IPS-18a (cell line): ENCODE results near the gene RREB1.
A peak's percentile ranks its signal among the peaks of the same experiment; 100 is the strongest.

Experiments
- H3K27ac ChIP-seq: one replicate; pipeline ENCODE4 v1.5.1; 2013; ENCODE audit warnings: low read length
- H3K27me3 ChIP-seq: one replicate; pipeline ENCODE4 v1.6.1; 2013; ENCODE audit warnings: mild to moderate bottlenecking, low read length; ENCODE audit not compliant: control insufficient read depth, insufficient read depth
- H3K36me3 ChIP-seq: one replicate; pipeline ENCODE4 v1.6.1; 2013; ENCODE audit warnings: low read depth, low read length; ENCODE audit not compliant: control insufficient read depth
- H3K4me1 ChIP-seq: one replicate; pipeline ENCODE4 v1.6.1; 2013; ENCODE audit warnings: low read depth, low read length; ENCODE audit not compliant: control insufficient read depth
- H3K4me3 ChIP-seq: one replicate; pipeline ENCODE4 v1.5.1; 2013; ENCODE audit warnings: low read length
- H3K9ac ChIP-seq: one replicate; pipeline ENCODE4 v1.6.1; 2013; ENCODE audit warnings: mild to moderate bottlenecking, low read length, moderate library complexity
- H3K9me3 ChIP-seq: one replicate; pipeline ENCODE4 v1.6.1; 2013; ENCODE audit warnings: low read depth, low read length; ENCODE audit not compliant: control insufficient read depth

The RREB1 gene

GRCh38 chr6:7075341-7076000, 32.3 kb upstream of the RREB1 start:
- Histone ChIP-seq H3K4me1 (no peaks in the 10 kb centered on the region), H3K4me3 (no peak overlapping the region), H3K9ac (no peak overlapping the region), H3K9me3 (no peaks in the 10 kb centered on the region), H3K27me3 (no peaks in the 10 kb centered on the region), H3K36me3 (no peaks in the 10 kb centered on the region), H3K27ac (no peak overlapping the region)

GRCh38 chr6:7077856-7078255, 29.9 kb upstream of the RREB1 start:
- H3K9ac ChIP-seq: no peak overlapping the region
- H3K4me1 ChIP-seq: no peaks in the 10 kb centered on the region
- no peak overlapping the region for H3K4me3 ChIP-seq
- H3K9me3 ChIP-seq: no peaks in the 10 kb centered on the region
- no peaks in the 10 kb centered on the region for H3K27me3 ChIP-seq
- H3K36me3 ChIP-seq: no peaks in the 10 kb centered on the region
- H3K27ac ChIP-seq: no peak overlapping the region

- H3K27ac ChIP-seq: no peak overlapping the region
- H3K4me1 ChIP-seq: no peaks in the 10 kb centered on the region
Measured at GRCh38 chr6:7078856-7079255, 28.9 kb upstream of the RREB1 start.

GRCh38 chr6:7080311-7080710, 27.4 kb upstream of the RREB1 start:
- H3K27ac ChIP-seq: no peak overlapping the region
- no peak overlapping the region for H3K9ac ChIP-seq
- H3K9me3 ChIP-seq: no peaks in the 10 kb centered on the region
- H3K4me1 ChIP-seq: no peaks in the 10 kb centered on the region
- no peaks in the 10 kb centered on the region for H3K36me3 ChIP-seq
- H3K4me3 ChIP-seq: no peak overlapping the region
- no peaks in the 10 kb centered on the region for H3K27me3 ChIP-seq

More at GRCh38 chr6:7078856-7079255, 28.9 kb upstream of the RREB1 start:
- Histone ChIP-seq H3K9ac (no peak overlapping the region), H3K27me3 (no peaks in the 10 kb centered on the region), H3K36me3 (no peaks in the 10 kb centered on the region), H3K9me3 (no peaks in the 10 kb centered on the region), H3K4me3 (no peak overlapping the region)

- Histone ChIP-seq H3K27ac (no peak overlapping the region), H3K9ac (no peak overlapping the region), H3K4me3 (no peak overlapping the region), H3K4me1 (peaks cover 21% of the 10 kb centered on the region), H3K27me3 (peaks cover 27% of the 10 kb centered on the region), H3K9me3 (no peaks in the 10 kb centered on the region), H3K36me3 (no peaks in the 10 kb centered on the region)
Measured at GRCh38 chr6:7085911-7086310, 21.9 kb upstream of the RREB1 start.

GRCh38 chr6:7086488-7086887, 21.3 kb upstream of the RREB1 start:
- no peaks in the 10 kb centered on the region for H3K9me3 ChIP-seq
- H3K9ac ChIP-seq: no peak overlapping the region
- H3K4me1 ChIP-seq: peaks cover 21% of the 10 kb centered on the region
- H3K27ac ChIP-seq: no peak overlapping the region
- H3K27me3 ChIP-seq: peaks cover 27% of the 10 kb centered on the region
- H3K4me3 ChIP-seq: peak overlapping the region; percentile 21
- no peaks in the 10 kb centered on the region for H3K36me3 ChIP-seq

- Histone ChIP-seq H3K4me1 (peaks cover 21% of the 10 kb centered on the region), H3K9ac (no peak overlapping the region), H3K9me3 (no peaks in the 10 kb centered on the region), H3K27ac (no peak overlapping the region), H3K27me3 (peaks cover 27% of the 10 kb centered on the region), H3K36me3 (no peaks in the 10 kb centered on the region), H3K4me3 (peak overlapping the region; percentile 21)
Measured at GRCh38 chr6:7087066-7087465, 20.7 kb upstream of the RREB1 start.

GRCh38 chr6:7087491-7087979, 20.2 kb upstream of the RREB1 start:
- H3K9me3 ChIP-seq: no peaks in the 10 kb centered on the region
- peaks cover 27% of the 10 kb centered on the region for H3K27me3 ChIP-seq
- no peaks in the 10 kb centered on the region for H3K36me3 ChIP-seq
- peaks cover 21% of the 10 kb centered on the region for H3K4me1 ChIP-seq
- H3K27ac ChIP-seq: no peak overlapping the region
- no peak overlapping the region for H3K9ac ChIP-seq
- peak overlapping the region; percentile 21 for H3K4me3 ChIP-seq

- Histone ChIP-seq H3K27me3 (peaks cover 27% of the 10 kb centered on the region), H3K4me1 (peaks cover 21% of the 10 kb centered on the region), H3K9me3 (no peaks in the 10 kb centered on the region), H3K9ac (no peak overlapping the region), H3K36me3 (no peaks in the 10 kb centered on the region), H3K4me3 (no peak overlapping the region), H3K27ac (no peak overlapping the region)
Measured at GRCh38 chr6:7088076-7088742, 19.6 kb upstream of the RREB1 start.

- Histone ChIP-seq H3K27ac (no peak overlapping the region), H3K4me3 (no peak overlapping the region), H3K36me3 (no peaks in the 10 kb centered on the region), H3K9me3 (no peaks in the 10 kb centered on the region), H3K27me3 (no peaks in the 10 kb centered on the region), H3K9ac (no peak overlapping the region), H3K4me1 (no peaks in the 10 kb centered on the region)
Measured at GRCh38 chr6:7098993-7099392, 8.8 kb upstream of the RREB1 start.

GRCh38 chr6:7100072-7100752, 7.5 kb upstream of the RREB1 start:
- H3K4me3 ChIP-seq: no peak overlapping the region

More at GRCh38 chr6:7100072-7100752, 7.5 kb upstream of the RREB1 start:
- H3K27ac ChIP-seq: no peak overlapping the region
- H3K36me3 ChIP-seq: no peaks in the 10 kb centered on the region
- no peak overlapping the region for H3K9ac ChIP-seq
- no peaks in the 10 kb centered on the region for H3K9me3 ChIP-seq
- no peaks in the 10 kb centered on the region for H3K4me1 ChIP-seq
- peaks cover under 1% of the 10 kb centered on the region for H3K27me3 ChIP-seq
